GM23338 (cell line): ENCODE measurements around the gene MRPS34. TPM values are rescaled to one million over a fixed set of nuclear protein-coding genes. Genes with fewer than 3 reads are reported as not detected.

Source experiments
- ATAC-seq: fragments of 200-7000 bp; cut with Tn5 transposase; 3 replicates; pipeline ENCODE4 v1.9.1; 2020
- DNase-seq: peaks from one replicate; pipeline ENCODE4 v3.0.0-alpha.2; 2015; ENCODE audit warnings: low spot score
- H2AFZ ChIP-seq: fragments of 200-600 bp; sonication (generic); 2 replicates; pipeline ENCODE4 v1.8.0; 2016; ENCODE audit warnings: antibody characterized with exemption, mild to moderate bottlenecking, moderate library complexity
- H3F3A ChIP-seq: fragments of 200-600 bp; sonication (generic); replicated peaks from 2 replicates; pipeline ENCODE4 v1.8.0; 2017; ENCODE audit warnings: antibody characterized with exemption, mixed run types, low read depth
- H3K27ac ChIP-seq: fragments of 200-600 bp; sonication (generic); 2 replicates; pipeline ENCODE4 v1.6.1; 2016; ENCODE audit warnings: low read depth
- H3K27me3 ChIP-seq: fragments of 200-600 bp; sonication (generic); 2 replicates; pipeline ENCODE4 v1.8.0; 2016; ENCODE audit warnings: mild to moderate bottlenecking, mixed run types, moderate library complexity; ENCODE audit not compliant: insufficient read depth
- H3K36me3 ChIP-seq: fragments of 200-600 bp; sonication (generic); 2 replicates; pipeline ENCODE4 v1.8.0; 2016; ENCODE audit warnings: mild to moderate bottlenecking; ENCODE audit not compliant: insufficient read depth
- H3K4me1 ChIP-seq: fragments of 200-600 bp; sonication (generic); 2 replicates; pipeline ENCODE4 v1.8.0; 2016; ENCODE audit warnings: mild to moderate bottlenecking, moderate library complexity; ENCODE audit not compliant: insufficient read depth
- H3K4me2 ChIP-seq: fragments of 200-600 bp; sonication (generic); 2 replicates; pipeline ENCODE4 v1.7.1; 2017; ENCODE audit warnings: mixed run types
- H3K4me3 ChIP-seq: fragments of 200-600 bp; sonication (generic); 2 replicates; pipeline ENCODE4 v1.6.1; 2016; ENCODE audit warnings: mixed run types
- H3K79me2 ChIP-seq: fragments of 200-600 bp; sonication (generic); replicated peaks from 2 replicates; pipeline ENCODE4 v1.8.0; 2017; ENCODE audit warnings: mild to moderate bottlenecking; ENCODE audit not compliant: insufficient read depth
- H3K9me2 ChIP-seq: fragments of 200-600 bp; sonication (generic); 2 replicates; pipeline ENCODE4 v1.8.0; 2017; ENCODE audit not compliant: insufficient read depth
- H4K20me1 ChIP-seq: fragments of 200-600 bp; sonication (generic); replicated peaks from 2 replicates; pipeline ENCODE4 v1.8.0; 2017; ENCODE audit warnings: mild to moderate bottlenecking; ENCODE audit not compliant: insufficient read depth
- H3K27ac Mint-ChIP-seq: 2 replicates; pipeline ENCODE4 v1.8.0; 2020; ENCODE audit warnings: inconsistent platforms, mild to moderate bottlenecking, moderate library complexity, mixed read lengths
- H3K27me3 Mint-ChIP-seq: 3 replicates; pipeline ENCODE4 v1.8.0; 2022; ENCODE audit warnings: low read depth, mild to moderate bottlenecking, moderate library complexity, mixed read lengths, inconsistent platforms; ENCODE audit not compliant: insufficient read depth, poor library complexity
- H3K36me3 Mint-ChIP-seq: 3 replicates; pipeline ENCODE4 v1.8.0; 2021; ENCODE audit warnings: low read depth, mild to moderate bottlenecking, inconsistent platforms, moderate library complexity, mixed read lengths
- H3K4me1 Mint-ChIP-seq: 3 replicates; pipeline ENCODE4 v1.8.0; 2020; ENCODE audit warnings: mild to moderate bottlenecking, inconsistent platforms, mixed read lengths
- H3K4me3 Mint-ChIP-seq: 3 replicates; pipeline ENCODE4 v1.8.0; 2021; ENCODE audit warnings: moderate library complexity, mild to moderate bottlenecking, inconsistent platforms, mixed read lengths
- H3K9me3 Mint-ChIP-seq: 3 replicates; pipeline ENCODE4 v1.8.0; 2020; ENCODE audit warnings: moderate library complexity, mild to moderate bottlenecking, inconsistent platforms, mixed read lengths
- CREB1 ChIP-seq: fragments of 250-450 bp; sonication (Bioruptor Pico); IDR thresholded peaks from 2 replicates; pipeline ENCODE4 v1.5.0; 2020; ENCODE audit warnings: low read depth, mild to moderate bottlenecking, moderate library complexity
- CTCF ChIP-seq, 2 experiments: fragments of 200-600 bp in 1 of 2; sonication (generic) in 1 of 2; conservative IDR thresholded peaks; 2 replicates each; pipeline versions ENCODE4 v1.5.1 to v1.6.1; 2016 to 2017; ENCODE audit warnings: antibody characterized with exemption in 2 of 2, low read depth in 2 of 2, mild to moderate bottlenecking in 2 of 2, moderate library complexity in 1 of 2
- ETS1 ChIP-seq: IDR thresholded peaks from 2 replicates; pipeline ENCODE4 v1.6.1; 2016; ENCODE audit warnings: antibody characterized with exemption
- EZH2 ChIP-seq: fragments of 200-600 bp; sonication (generic); IDR thresholded peaks from one replicate; pipeline ENCODE4 v1.8.0; 2017; ENCODE audit warnings: antibody characterized with exemption, mild to moderate bottlenecking, low read depth; ENCODE audit not compliant: unreplicated experiment
- EZH2phosphoT487 ChIP-seq: fragments of 200-600 bp; sonication (generic); IDR thresholded peaks from one replicate; pipeline ENCODE4 v1.8.1; 2018; ENCODE audit warnings: antibody characterized with exemption; ENCODE audit not compliant: unreplicated experiment
- JUNB ChIP-seq: IDR thresholded peaks from one replicate; pipeline ENCODE4 v1.6.1; 2016; ENCODE audit warnings: antibody characterized with exemption; ENCODE audit not compliant: unreplicated experiment
- NANOG ChIP-seq: IDR thresholded peaks from 2 replicates; pipeline ENCODE4 v1.6.1; 2016; ENCODE audit warnings: antibody characterized with exemption, borderline replicate concordance
- POLR2AphosphoS5 ChIP-seq: IDR thresholded peaks from 2 replicates; pipeline ENCODE4 v1.6.1; 2016; ENCODE audit warnings: antibody characterized with exemption, low read depth
- REST ChIP-seq: IDR thresholded peaks from one replicate; pipeline ENCODE4 v1.6.1; 2018; ENCODE audit warnings: antibody characterized with exemption; ENCODE audit not compliant: unreplicated experiment
- STAT1 ChIP-seq: IDR thresholded peaks from one replicate; pipeline ENCODE4 v1.6.1; 2016; ENCODE audit warnings: antibody characterized with exemption; ENCODE audit not compliant: unreplicated experiment
- ZNF114 ChIP-seq: fragments of 250-450 bp; sonication (Bioruptor Pico); IDR thresholded peaks from 2 replicates; pipeline ENCODE4 v1.5.0; 2020; ENCODE audit warnings: mild to moderate bottlenecking, moderate library complexity
- ZNF331 ChIP-seq: fragments of 250-450 bp; sonication (Bioruptor Pico); IDR thresholded peaks from 2 replicates; pipeline ENCODE4 v1.5.0; 2020; ENCODE audit warnings: low read depth, mild to moderate bottlenecking, moderate library complexity
- ZNF462 ChIP-seq: fragments of 250-450 bp; sonication (Bioruptor Pico); IDR thresholded peaks from 2 replicates; pipeline ENCODE4 v1.5.0; 2020; ENCODE audit warnings: mild to moderate bottlenecking, moderate library complexity
- polyA plus RNA-seq: library from polyadenylated mRNA; unstranded; fragments of >200 nt; fragmentation: Nextera tagmentation; extraction: Ambion mirVana; gene quantifications from 2 replicates; pipeline ENCODE4 v1.2.1, GENCODE V29; 2016
- total RNA-seq: library from RNA; depleted of rRNA; stranded (reverse); fragments of >200 nt; shearing (Covaris generic); gene quantifications from 2 replicates; pipeline ENCODE4 v1.2.3, GENCODE V29; 2014

The MRPS34 gene
- total and polyA plus RNA-seq, 2 experiments from 2014 or later = 248 to 391 TPM

- DNase-seq (no peak), ATAC-seq (no peak)
- Histone ChIP-seq H3K4me3 (no peak overlapping the region), H3K4me2 (no peak overlapping the region), H3K27ac (no peak overlapping the region), H3F3A (peaks cover 29% of the 10 kb centered on the region), H3K36me3 (no peaks in the 10 kb centered on the region), H3K9me2 (no peaks in the 10 kb centered on the region), H3K27me3 (no peaks in the 10 kb centered on the region), H4K20me1 (no peaks in the 10 kb centered on the region), H3K4me1 (no peaks in the 10 kb centered on the region), H2AFZ (no peak overlapping the region), H3K79me2 (no peaks in the 10 kb centered on the region)
- H3K27me3 Mint-ChIP-seq = peaks cover 6% of the 10 kb centered on the region
- H3K27ac Mint-ChIP-seq = no peak overlapping the region
- peaks cover 8% of the 10 kb centered on the region; the same call in 2 of the 3 replicates for H3K36me3 Mint-ChIP-seq
- TF ChIP-seq REST = no peak
- no peak for TF ChIP-seq NANOG
- TF ChIP-seq CREB1 (CRISPR knock-in tag) = no peak
- TF ChIP-seq ETS1 = no peak
- TF ChIP-seq CTCF (conservative IDR thresholded peaks at IDR 0.05; ENCODE audit: low read depth in 2 of 2) = no peak
- TF ChIP-seq ZNF462 (CRISPR knock-in tag) = no peak
- TF ChIP-seq JUNB = no peak
- TF ChIP-seq POLR2AphosphoS5 = no peak
- no peak for TF ChIP-seq EZH2phosphoT487
- TF ChIP-seq EZH2 = no peak
- TF ChIP-seq ZNF331 (CRISPR knock-in tag) = no peak
- no peak for TF ChIP-seq STAT1
- no peak for TF ChIP-seq ZNF114 (CRISPR knock-in tag)
- H3K9me3 Mint-ChIP-seq = peaks cover 3% of the 10 kb centered on the region; the same call in 2 of the 3 replicates
- H3K4me1 Mint-ChIP-seq = no peaks in the 10 kb centered on the region
- no peak overlapping the region for H3K4me3 Mint-ChIP-seq
Measured at GRCh38 chr16:1741553-1742165, 31.3 kb downstream of the MRPS34 start.
